Measurements from ENCODE around the gene RFX8.
"Not testable (repeated sequence)": the region's sequence is repeated elsewhere in the genome, so short reads cannot be mapped to it uniquely, and the experiment has no call there.

RFX8 gene

DNA sequence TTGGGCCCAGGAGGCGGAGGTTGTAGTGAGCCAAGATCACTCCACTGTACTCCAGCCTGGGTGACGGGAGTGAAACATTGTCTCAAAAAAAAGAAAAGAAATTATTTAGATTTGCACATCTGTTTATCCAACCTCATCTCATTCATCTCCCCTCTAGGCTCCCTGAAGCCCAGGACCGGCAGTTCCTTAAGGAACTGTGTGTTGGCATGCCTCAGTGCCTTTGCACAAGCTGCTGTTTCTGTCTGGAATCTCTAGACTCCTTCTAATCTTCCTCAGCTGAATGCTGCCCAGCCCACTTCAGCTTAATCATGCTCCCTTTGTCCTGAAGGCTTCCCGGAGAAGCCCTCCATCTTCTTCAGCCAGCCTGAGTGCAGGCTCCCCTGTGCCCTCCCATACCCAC, 10.9 kb upstream of the RFX8 start:
- no peak for DNase-seq

GRCh38 chr2:101480764-101481163, 5.9 kb upstream of the RFX8 start:
- DNase-seq = no peak

DNA sequence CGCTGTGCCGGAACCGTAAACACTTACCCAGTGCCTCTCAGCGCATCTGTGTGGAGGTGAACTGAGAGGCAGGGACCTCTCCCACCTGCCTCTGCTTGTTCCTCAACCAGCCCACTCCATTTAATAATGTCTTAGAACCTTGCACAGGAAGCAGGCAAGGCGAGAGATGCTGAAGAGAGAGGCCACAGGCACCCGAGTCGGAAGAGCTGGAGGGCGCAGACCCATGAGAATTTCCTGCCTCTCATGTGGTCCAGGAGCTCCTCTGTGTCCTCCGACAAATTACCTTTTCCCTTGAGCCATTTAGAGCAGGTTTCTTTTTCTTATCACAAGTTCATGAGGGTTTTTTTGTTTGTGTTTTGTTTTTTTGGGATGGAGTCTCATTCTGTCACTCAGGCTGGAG, 4.9 kb upstream of the RFX8 start:
- DNase-seq = no peak

- no peak for DNase-seq
Measured at GRCh38 chr2:101479328-101479727, 4.4 kb upstream of the RFX8 start.

DNA sequence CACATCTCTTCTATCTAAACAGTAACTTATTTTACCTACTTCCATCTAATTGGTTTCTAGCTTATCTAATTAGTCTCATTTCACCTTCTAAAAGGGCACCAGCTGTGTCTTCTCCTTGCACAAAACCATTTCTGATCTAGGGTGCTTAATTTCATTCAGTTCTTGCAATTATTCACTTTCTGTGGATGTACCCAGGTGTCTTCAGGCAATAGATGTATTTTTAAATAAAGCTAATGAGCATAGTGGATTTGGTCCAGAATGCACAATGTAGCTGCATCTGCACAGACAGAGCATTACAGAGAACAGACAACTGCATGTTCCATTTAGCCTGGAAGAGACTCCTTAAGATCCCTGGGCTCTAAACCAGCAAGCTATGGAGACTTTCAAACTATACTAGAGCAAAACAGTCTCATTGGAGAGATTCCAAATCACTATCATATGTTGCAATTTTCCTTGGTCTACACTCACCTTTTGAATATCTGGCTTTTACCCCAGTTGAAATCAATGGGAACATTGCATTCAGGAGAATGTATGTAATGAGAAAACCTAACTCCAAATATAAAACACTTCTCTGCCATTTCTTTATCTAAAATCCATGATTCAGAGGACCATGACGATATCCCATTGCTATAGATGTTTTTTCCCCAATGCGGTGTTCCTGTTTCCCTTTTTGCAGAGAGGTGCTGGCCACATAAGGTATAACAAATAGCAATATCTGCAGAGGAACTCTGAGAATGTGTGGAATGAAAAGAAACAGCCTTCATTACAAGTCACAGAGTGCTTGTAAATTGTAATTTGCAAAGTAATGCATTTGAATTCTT, 3.5 kb upstream of the RFX8 start:
- DNase-seq = no peak

DNA sequence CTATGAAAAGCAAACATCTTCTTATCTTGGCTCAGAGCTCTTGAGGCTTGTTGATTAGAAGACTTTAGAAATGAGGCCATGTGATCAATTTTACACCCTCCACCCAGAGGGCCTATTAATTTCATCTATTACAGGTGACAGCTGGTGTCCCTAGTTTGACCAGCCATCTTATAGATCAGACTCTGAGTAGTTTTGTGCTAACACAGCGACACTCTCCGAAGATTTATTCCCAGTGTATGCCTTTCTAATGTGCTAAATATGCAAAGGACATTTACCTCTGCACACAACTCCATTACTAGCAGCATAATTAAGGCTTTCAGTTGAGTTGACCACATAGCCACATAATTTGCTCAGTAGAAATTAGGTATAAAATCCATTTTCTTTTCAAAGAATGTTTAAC, 2.6 kb upstream of the RFX8 start:
- no peak for DNase-seq

GRCh38 chr2:101476605-101477208, 1.8 kb upstream of the RFX8 start:
- DNase-seq = no peak

GRCh38 chr2:101473911-101474701, 806 bp downstream of the RFX8 start:
- DNase-seq = no peak

DNA sequence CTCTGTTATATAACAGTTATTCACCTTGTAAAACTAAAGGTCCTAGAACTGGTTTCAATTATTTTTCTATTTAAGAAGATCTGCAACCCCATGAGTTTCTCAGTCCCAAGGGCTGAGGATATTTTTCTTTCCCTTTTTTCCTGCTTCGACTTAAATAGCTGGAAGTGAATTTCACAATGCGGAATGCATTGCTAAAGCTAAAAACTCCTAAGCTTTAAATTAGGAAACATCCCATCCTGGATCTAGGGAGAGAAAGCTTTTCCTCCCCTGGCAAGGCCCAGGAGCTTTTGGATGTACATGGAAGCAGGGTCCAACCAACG, 1.4 kb downstream of the RFX8 start:
- DNase-seq = no peak

- no peak for DNase-seq
Measured at GRCh38 chr2:101469863-101470262, 5.0 kb downstream of the RFX8 start.

DNA sequence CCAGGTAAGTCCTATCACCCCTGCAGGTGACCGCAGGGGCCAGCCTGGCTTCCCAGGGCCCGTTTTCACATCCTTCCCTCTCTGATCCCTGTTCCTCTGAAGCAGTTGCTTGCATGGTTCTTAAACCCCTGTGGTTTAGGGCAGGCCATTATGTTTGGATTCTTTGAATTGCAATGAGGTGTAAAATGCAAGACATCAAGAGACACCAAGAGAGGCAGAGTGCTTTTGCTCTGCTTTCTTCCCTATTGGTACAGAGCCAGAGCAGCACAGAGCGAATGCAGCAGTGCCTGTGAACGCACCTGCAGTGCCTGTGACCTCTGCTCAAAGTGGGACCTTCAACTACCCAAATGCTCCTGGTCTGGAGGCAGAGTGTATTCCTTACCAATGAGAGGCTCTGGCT, 7.6 kb downstream of the RFX8 start:
- DNase-seq = no peak

GRCh38 chr2:101466426-101466825, 8.5 kb downstream of the RFX8 start:
- no peak for DNase-seq

DNA sequence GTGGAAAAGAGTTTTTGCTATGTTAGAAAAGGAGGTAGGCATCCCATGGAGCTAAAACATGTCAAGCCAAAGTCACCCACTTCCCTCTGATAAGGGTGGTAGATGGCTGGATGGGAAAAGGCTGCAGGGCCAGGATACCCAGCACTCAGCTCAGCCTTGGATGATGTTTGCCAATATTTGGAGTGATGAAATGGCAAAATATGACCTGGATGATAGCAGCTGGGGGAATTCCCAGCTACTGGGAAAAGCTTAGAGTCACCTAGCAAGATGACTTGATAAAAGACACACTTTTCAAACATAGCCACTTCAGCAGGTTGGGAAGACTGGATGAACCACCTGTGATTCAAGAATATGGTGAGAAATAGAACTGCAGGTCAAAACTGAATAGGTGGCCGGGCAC, 10.1 kb downstream of the RFX8 start:
- DNase-seq = no peak

GRCh38 chr2:101463911-101464641, 10.8 kb downstream of the RFX8 start:
- DNase-seq = no peak

GRCh38 chr2:101463421-101463820, 11.5 kb downstream of the RFX8 start:
- DNase-seq = no peak

GRCh38 chr2:101461381-101461780, 13.5 kb downstream of the RFX8 start:
- no peak for DNase-seq

DNA sequence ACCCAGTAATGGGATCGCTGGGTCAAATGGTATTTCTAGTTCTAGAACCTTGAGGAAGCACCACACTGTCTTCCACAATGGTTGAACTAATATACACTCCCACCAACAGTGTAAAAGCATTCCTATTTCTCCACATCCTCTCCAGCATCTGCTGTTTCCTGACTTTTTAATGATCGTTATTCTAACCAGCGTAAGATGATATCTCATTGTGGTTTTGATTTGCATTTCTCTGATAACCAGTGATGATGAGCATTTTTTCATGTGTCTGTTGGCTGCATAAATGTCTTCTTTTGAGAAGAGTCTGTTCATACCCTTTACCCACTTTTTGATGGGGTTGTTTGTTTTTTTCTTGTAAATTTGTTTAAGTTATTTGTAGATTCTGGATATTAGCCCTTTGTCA, 20.5 kb downstream of the RFX8 start:
- not testable (repeated sequence) for DNase-seq

- no peak for DNase-seq
Measured at GRCh38 chr2:101450965-101451364, 23.9 kb downstream of the RFX8 start.

DNA sequence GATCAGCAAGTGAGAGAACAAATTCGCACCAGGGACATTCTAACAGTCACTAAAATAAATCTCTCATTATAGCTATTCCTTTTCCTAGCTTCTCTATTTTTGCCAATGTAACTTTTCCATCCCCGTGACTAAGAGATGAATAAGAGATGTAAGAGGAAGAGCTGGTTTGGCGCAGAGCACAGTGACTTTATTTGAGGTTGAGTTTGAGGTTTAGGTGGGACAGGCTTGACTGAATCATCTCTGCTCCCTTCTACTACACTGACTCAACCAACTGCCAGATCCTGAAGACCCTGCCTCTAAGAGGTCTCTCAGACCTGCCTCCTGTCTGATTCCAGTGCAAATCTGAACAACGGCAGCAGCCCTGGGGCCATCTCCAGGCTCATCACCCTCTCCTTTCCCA, 28.0 kb downstream of the RFX8 start:
- no peak for DNase-seq

GRCh38 chr2:101442667-101443061, 32.2 kb downstream of the RFX8 start:
- DNase-seq = peak; percentile 0

DNA sequence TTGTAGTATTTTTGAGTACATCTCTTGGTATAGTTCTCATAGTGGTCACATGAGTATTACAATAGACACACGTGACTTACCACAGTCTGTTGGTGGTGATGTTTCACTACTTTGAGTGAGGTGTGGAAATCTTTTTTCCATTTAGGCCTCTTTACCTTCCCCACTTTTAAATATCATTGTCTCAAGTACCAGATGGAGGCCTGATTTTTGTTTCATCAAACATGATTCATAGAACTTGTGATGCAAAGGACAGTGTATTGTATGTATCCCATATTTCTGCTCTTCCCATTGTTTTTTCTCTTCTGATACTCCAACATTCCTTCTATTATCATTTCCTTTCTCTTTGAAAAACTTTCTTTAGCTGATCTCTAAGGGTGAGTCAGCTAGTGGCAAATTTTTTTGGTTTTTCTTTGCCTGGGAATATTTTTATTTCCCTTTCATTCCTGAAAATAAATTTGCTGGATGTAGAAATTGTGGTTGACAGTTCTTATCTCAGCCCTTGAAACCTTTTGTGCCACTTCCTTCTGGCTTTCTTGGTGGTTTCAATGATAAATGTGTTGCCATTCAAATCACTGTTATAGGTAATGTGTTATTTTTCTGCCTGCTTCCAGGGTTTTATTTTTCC, 32.8 kb downstream of the RFX8 start:
- DNase-seq = no peak

DNA sequence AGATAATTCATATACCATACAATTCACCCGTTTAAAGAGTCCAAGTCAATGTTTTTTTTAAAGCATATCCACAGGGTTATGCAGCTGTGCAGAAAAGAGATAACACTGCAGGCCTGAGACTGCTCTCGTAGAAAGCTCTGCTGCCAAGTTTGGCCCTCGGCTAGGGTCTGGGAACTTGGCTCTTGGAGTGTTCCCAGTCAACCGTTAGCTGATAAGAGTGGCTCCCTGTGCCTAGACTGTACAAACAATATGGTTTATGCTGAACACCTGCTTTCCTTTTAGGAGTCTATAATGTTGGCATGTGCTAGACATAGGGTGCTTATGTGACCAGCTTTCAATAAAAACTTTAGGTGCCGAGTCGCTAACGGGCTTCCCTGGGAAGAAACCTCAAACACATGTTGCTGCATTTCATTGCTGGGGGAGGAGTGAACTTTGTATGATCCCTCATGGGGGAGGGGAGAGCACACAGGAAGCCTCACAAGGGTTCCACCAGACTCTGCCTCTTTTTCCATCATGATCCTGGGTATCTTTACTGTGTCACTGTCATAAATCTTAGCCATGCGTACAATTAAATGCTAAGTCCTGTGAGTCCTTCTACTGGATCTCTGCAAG, 34.7 kb downstream of the RFX8 start:
- DNase-seq = no peak

GRCh38 chr2:101439716-101440115, 35.2 kb downstream of the RFX8 start:
- DNase-seq = no peak
